Activated CD4-positive, alpha-beta T cell treated with anti-CD3 and anti-CD28 coated beads, Interleukin-2, amount 50 U/mL, for 4 hours (primary cell): Measurements from ENCODE around the gene SGSM1.

Experiments
- DNase-seq, 2 experiments: peaks; one replicate each; pipeline ENCODE4 v3.0.0-alpha.2; 2020

SGSM1 gene

GRCh38 chr22:24953384-24954113, 147.5 kb downstream of the SGSM1 start:
- DNase-seq, result no peak

- no peak for DNase-seq
Observed at GRCh38 chr22:24954114-24954463, 148.1 kb downstream of the SGSM1 start.

GRCh38 chr22:24954856-24955255, 148.8 kb downstream of the SGSM1 start:
- no peak for DNase-seq

DNA sequence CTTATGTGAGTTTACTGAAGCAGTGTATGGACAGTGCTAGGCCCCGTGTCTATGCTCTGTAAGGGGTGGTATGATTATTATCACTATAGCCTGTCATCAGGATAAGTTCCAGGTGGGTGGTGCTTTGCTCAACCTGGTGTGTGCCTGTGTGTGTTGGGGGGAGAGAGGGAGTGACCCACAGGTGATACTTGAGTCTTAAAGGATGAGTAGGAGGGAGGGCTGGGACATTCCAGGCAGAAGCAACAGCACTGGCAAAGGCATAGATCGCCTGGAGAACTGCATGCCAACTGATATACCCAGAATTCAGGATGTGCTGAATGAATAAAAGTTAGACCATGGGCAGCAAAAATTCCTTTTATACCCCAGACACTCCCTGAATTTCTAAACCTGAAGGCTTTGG, 151.0 kb downstream of the SGSM1 start:
- DNase-seq, result no peak

- DNase-seq, result no peak
Observed at GRCh38 chr22:24961217-24961844, 155.3 kb downstream of the SGSM1 start.

- DNase-seq, result no peak
Observed at GRCh38 chr22:24962094-24962493, 156.1 kb downstream of the SGSM1 start.

- no peak for DNase-seq
Observed at GRCh38 chr22:24962835-24963234, 156.8 kb downstream of the SGSM1 start.

GRCh38 chr22:24964441-24964840, 158.4 kb downstream of the SGSM1 start:
- DNase-seq, result no peak

- DNase-seq, result no peak
Observed at GRCh38 chr22:24965822-24966626, 160.0 kb downstream of the SGSM1 start.

DNA sequence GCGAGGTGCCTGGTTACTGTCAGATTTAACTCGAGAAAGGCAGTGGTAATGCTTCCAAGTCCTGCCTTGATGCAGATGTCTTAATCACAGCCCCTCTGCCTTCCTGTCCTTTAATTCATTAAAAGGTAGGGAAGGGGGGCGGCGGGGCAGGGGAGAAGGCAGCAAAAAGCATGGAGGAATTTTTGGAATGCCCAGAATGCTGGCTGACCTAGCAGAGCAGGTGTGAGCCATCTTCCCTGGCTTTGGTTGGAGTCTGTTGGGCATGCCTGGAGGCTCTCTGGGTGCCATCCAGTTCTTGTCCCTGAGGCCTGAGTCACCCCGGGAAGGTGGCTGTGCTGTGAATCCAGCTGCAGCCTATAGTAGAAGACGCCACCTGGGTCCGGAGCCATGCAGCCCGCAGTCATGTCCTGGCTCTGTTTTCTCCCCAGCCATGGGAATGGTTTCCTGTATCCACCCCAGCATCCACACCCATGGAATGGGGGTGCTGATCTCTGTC, 162.1 kb downstream of the SGSM1 start:
- DNase-seq, result no peak

GRCh38 chr22:24969560-24970301, 163.7 kb downstream of the SGSM1 start:
- no peak for DNase-seq

GRCh38 chr22:24972369-24972768, 166.4 kb downstream of the SGSM1 start:
- no peak for DNase-seq

DNA sequence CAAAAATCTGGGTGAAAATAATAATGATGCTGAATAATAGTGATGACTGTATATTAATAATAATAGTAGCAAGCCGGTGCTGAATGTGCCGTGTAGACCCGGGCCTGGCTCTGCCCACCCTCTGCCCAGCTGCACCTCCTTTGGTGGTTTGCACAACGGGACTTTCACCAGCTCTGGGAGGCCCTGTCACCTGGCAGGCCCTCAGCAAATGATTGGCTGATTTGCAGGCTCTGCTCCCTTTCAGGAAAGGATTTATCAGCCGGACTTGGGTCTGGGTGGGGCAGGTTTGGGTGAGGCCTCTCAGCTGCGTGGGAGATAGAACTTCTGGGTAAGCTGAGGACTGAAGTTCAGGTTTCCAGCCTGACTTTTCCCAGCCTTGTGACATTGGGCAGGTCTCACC, 167.9 kb downstream of the SGSM1 start:
- DNase-seq, result no peak

DNA sequence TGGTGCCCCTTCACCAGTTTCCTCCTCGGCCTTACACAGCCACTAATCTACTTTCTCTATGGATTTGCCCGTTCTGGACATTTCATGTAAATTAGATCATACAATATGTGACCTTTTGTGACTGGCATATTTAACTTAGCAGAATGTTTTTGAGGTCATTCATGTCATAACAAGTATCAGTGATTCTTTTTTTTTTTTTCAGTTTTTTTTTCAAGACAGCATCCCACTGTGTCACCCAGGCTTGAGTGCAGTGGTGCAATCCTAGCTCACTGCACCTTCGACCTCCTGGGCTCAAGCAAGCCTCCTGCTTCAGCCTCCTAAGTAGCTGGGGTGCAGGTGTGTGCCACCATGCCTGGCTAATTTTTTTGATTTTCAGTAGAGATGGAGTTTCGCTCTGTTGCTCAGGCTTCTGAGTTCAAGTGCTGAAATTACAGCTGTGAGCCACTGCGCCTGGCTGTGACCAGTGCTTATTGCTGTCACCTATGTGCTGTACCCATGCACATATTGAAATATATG, 169.2 kb downstream of the SGSM1 start:
- DNase-seq, result no peak

- no peak for DNase-seq
Observed at GRCh38 chr22:24975813-24976341, 169.9 kb downstream of the SGSM1 start.

DNA sequence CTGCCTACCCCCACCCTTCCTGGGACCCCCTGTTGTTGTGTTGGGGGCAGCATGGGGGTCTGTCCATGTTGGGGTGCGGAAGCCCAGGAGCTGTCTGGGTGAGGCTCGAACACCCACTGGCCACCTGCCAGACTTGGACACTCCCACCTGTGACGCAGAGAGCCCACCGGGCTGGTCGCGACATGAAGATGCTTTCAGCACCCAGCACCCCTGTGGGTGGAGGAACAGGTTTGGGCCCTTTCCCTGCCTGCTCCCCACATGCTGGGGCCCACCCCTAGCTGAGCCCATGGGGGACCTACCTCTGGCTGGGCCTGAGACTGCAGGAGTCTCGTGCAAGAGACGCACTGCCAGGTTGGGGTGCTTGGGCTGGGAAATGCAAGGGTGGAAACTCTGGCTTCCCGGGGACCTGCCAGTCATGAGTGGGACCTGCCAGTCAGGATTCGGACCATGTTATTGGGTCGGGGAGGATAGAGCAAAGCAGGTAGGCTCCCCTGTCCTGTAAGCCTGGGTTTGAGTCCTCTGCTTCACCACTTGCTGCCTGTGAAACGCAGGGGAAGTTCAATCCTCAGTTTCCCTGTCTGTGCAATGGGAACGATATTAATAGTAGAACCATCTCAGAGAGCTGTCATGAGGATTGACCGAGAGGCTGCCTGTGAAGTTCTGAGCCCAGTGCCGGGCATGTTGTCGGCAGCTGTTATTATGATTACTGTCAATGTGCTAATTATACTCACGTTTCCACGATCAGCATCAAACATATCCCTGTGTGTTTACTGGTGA, 170.6 kb downstream of the SGSM1 start:
- DNase-seq, result no peak
